Measurements from ENCODE around the gene NRG3.

The NRG3 gene

DNA sequence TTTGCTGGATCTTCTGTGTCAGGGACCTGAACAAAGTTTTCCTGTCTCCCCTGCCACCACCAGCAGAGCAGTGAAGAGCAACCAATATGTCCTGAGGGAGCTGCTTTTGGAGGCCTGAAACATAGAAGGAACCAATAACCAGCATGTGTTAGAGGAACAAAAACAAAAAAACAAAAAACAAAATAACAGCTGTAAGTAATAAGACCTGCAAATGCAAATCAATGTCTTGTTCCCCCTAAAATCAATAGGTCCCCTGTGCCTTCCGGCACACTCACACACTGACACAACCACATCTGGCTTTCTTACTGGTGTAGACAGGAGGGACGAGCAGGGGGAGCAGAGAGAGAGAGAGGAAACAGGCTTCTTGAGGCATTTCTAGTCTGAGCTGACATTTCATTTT is 94.1 kb downstream of the NRG3 start:
- no peak for TF ChIP-seq CTCF (conservative IDR thresholded peaks at IDR 0.05)
- H3K27ac ChIP-seq = no peak overlapping the region

- TF ChIP-seq CTCF (conservative IDR thresholded peaks at IDR 0.05) = no peak
- H3K27ac ChIP-seq = no peak overlapping the region
Measured at GRCh38 chr10:81978238-81978637, 103.2 kb downstream of the NRG3 start.

GRCh38 chr10:81981724-81982123 is 106.7 kb downstream of the NRG3 start:
- no peak for TF ChIP-seq CTCF (conservative IDR thresholded peaks at IDR 0.05)
- H3K27ac ChIP-seq = no peak overlapping the region

DNA sequence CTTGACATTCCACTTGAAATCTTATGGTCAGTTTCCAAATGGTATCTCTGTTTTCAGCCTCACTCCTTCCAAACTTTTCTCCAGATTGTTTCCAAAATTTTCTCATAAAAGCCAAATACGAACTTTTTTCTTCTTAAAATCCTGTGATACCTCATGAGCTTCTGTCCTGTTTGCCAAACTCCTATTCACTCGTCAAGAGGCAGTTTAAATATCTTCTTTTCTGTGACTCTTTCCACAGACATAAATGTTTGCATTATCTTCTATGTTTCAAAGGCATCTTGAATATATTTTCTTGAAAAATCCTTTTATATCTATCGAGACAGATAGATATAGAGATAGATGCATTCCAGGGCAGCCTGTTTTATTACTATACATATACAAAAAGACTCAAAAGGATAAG is 109.4 kb downstream of the NRG3 start:
- no peak overlapping the region for H3K27ac ChIP-seq
- no peak for TF ChIP-seq CTCF (conservative IDR thresholded peaks at IDR 0.05)

DNA sequence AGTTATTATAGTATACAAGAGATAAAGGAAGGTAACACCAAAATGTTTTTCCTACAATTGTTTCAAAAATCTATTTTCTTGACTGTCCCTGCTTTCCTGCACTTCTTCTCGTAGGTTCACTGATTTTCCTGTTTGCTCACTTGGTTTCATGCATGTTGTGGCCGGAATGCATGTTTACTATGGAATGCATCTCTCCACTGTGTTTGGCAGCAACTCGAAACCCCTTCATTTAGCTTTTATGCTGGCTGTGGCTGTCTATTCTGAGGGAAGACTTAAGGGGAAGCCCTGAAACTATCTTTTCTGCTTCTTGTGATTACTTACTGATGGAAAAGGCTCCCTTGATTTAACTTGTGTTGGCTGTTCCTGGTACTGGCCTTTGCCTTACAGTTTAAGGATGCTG is 120.3 kb downstream of the NRG3 start:
- no peak for TF ChIP-seq CTCF (conservative IDR thresholded peaks at IDR 0.05)
- H3K27ac ChIP-seq = no peak overlapping the region

DNA sequence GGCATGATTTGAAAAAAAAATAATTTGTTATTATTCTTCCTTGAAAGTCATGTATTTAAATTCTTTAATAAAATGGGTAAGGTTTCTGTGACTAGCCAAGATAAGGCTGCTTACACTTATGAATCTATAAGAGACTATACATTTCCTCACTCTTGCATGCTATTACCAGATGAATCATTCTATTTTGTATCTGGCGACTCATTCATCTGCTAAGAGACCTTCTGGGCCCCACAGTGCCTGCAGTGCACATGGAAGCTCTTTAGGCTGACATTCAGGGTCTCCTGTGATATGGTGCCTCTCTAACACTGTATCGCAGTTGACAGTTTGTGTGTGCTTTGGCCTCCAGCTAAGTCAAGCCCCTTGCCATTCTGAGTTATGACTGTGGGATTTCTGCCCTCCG is 121.9 kb downstream of the NRG3 start:
- no peak overlapping the region for H3K27ac ChIP-seq
- TF ChIP-seq CTCF (conservative IDR thresholded peaks at IDR 0.05) = no peak

GRCh38 chr10:82020999-82021398 is 146.0 kb downstream of the NRG3 start:
- H3K27ac ChIP-seq = no peak overlapping the region
- TF ChIP-seq CTCF (conservative IDR thresholded peaks at IDR 0.05) = no peak

DNA sequence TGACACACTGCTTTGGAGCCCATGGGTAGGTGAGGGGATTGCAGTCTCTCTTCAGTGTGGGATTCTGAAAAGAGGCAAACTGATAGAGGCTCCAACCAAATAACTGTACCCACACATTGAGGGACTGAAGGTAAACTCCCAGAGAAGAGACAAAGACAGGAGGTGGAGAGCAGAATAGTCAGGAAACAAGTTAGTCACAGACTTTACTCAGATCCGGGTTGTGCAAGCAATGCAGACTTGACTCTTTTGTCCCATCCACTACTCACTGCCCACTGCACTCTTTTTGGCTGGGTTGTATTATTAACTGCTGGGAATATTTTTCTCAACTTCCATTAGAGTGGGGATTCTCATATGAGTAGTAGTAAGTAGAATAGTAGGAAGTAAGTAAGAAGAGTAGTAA is 152.7 kb downstream of the NRG3 start:
- TF ChIP-seq CTCF (conservative IDR thresholded peaks at IDR 0.05) = no peak
- H3K27ac ChIP-seq = no peak overlapping the region

Data from VCaP (cell line).